HepG2 (cell line): ENCODE data around the gene TBC1D20. TPM values are rescaled to one million over a fixed set of nuclear protein-coding genes. Genes with fewer than 3 reads are reported as not detected.
A peak's percentile ranks its signal among the peaks of the same experiment; 100 is the strongest.

ENCODE experiments used
- AHR ChIP-seq: IDR thresholded peaks from 2 replicates; pipeline ENCODE4 v1.6.1; 2018; ENCODE audit warnings: missing genetic modification reagents, missing compliant biosample characterization
- ATF7-NPFF ChIP-seq: sonication (generic); formaldehyde crosslinking; IDR thresholded peaks from 2 replicates; pipeline ENCODE4 v1.8.1; 2023; ENCODE audit warnings: mild to moderate bottlenecking, low read depth, missing genetic modification reagents, moderate library complexity
- SKI ChIP-seq: fragments of 450-650 bp; IDR thresholded peaks from one replicate; pipeline ENCODE4 v1.6.1; 2018; ENCODE audit warnings: mild to moderate bottlenecking; ENCODE audit not compliant: partially characterized antibody
- ZHX2 ChIP-seq, 2 experiments: sonication (generic) in 1 of 2; formaldehyde crosslinking in 1 of 2; IDR thresholded peaks; 2 replicates each; pipeline versions ENCODE4 v1.6.1 to v1.9.0; 2014 to 2022; ENCODE audit warnings: antibody characterized with exemption in 1 of 2, borderline replicate concordance in 1 of 2, inconsistent platforms in 1 of 2, low read depth in 1 of 2, missing genetic modification reagents in 1 of 2
- ZNF24 ChIP-seq: fragments of 450-650 bp; IDR thresholded peaks from 2 replicates; pipeline ENCODE4 v1.6.1; 2017; ENCODE audit warnings: antibody characterized with exemption, mild to moderate bottlenecking
- ZNF253 ChIP-seq: sonication (generic); formaldehyde crosslinking; IDR thresholded peaks from 2 replicates; pipeline ENCODE4 v1.8.0; 2022; ENCODE audit warnings: mild to moderate bottlenecking, missing genetic modification reagents, borderline replicate concordance
- ZNF607 ChIP-seq: sonication (generic); formaldehyde crosslinking; IDR thresholded peaks from 2 replicates; pipeline ENCODE4 v1.5.1; 2020; ENCODE audit warnings: missing genetic modification reagents, mild to moderate bottlenecking, borderline replicate concordance
- ZSCAN30 ChIP-seq: sonication (generic); formaldehyde crosslinking; IDR thresholded peaks from 2 replicates; pipeline ENCODE4 v1.5.0; 2020; ENCODE audit warnings: mild to moderate bottlenecking, missing genetic modification reagents
- polyA plus RNA-seq, 8 experiments: library from polyadenylated mRNA; depleted of rRNA in 3 of 8; stranded (reverse) in 7 of 8; unstranded in 1 of 8; fragments of >200 nt; fragmentation: Illumina TruSeq in 4 of 8; extraction: Trizol in 4 of 8; gene quantifications; 2 replicates each; pipeline versions ENCODE4 v1.2.1 to v1.2.3, GENCODE V29; 2011 to 2016; ENCODE audit warnings: low read depth in 4 of 8, missing spikeins in 1 of 8, mixed read lengths in 1 of 8; ENCODE audit not compliant: insufficient read depth in 1 of 8
- total RNA-seq, 5 experiments: library from RNA; depleted of rRNA; stranded (reverse); fragments of >200 nt; fragmentation: Illumina TruSeq; extraction: Trizol; gene quantifications; 2 replicates each; pipeline ENCODE4 v1.2.3, GENCODE V29; 2016; ENCODE audit warnings: low read depth in 1 of 5
- TF ChIP-seq, protein P1 (sequence below): sonication (generic); formaldehyde crosslinking; IDR thresholded peaks from 2 replicates; pipeline ENCODE4 v1.5.0; 2020; ENCODE audit warnings: mild to moderate bottlenecking, missing genetic modification reagents, borderline replicate concordance
- TF ChIP-seq, protein P2 (sequence below): sonication (generic); formaldehyde crosslinking; IDR thresholded peaks from 2 replicates; pipeline ENCODE4 v1.4.0; 2020; ENCODE audit warnings: missing genetic modification reagents

The TBC1D20 gene
- total and polyA plus RNA-seq, 2 of the 13 experiments (the other 11 are each of a cell fraction or from before 2014, with no cell fraction given): 36.6 to 47.1 TPM

GRCh38 chr20:406200-407132, 55.9 kb downstream of the TBC1D20 start (continued):
- TF ChIP-seq, protein P1, sequence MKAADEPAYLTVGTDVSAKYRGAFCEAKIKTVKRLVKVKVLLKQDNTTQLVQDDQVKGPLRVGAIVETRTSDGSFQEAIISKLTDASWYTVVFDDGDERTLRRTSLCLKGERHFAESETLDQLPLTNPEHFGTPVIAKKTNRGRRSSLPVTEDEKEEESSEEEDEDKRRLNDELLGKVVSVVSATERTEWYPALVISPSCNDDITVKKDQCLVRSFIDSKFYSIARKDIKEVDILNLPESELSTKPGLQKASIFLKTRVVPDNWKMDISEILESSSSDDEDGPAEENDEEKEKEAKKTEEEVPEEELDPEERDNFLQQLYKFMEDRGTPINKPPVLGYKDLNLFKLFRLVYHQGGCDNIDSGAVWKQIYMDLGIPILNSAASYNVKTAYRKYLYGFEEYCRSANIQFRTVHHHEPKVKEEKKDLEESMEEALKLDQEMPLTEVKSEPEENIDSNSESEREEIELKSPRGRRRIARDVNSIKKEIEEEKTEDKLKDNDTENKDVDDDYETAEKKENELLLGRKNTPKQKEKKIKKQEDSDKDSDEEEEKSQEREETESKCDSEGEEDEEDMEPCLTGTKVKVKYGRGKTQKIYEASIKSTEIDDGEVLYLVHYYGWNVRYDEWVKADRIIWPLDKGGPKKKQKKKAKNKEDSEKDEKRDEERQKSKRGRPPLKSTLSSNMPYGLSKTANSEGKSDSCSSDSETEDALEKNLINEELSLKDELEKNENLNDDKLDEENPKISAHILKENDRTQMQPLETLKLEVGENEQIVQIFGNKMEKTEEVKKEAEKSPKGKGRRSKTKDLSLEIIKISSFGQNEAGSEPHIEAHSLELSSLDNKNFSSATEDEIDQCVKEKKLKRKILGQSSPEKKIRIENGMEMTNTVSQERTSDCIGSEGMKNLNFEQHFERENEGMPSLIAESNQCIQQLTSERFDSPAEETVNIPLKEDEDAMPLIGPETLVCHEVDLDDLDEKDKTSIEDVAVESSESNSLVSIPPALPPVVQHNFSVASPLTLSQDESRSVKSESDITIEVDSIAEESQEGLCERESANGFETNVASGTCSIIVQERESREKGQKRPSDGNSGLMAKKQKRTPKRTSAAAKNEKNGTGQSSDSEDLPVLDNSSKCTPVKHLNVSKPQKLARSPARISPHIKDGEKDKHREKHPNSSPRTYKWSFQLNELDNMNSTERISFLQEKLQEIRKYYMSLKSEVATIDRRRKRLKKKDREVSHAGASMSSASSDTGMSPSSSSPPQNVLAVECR (CRISPR knock-in tag): no peak
- TF ChIP-seq AHR (CRISPR knock-in tag) (no peak), ZSCAN30 (0 out of 2 replicates have a peak, but pooled peaks have one; percentile 22), ZNF24 (no peak; the same call in 1 of the 2 replicates), ZNF607 (no peak), ATF7-NPFF (CRISPR knock-in tag) (no peak), SKI (no peak), ZNF253 (CRISPR knock-in tag) (no peak), ZHX2 (IDR thresholded peaks at IDR 0.05; ENCODE audit: low read depth) (no peak), ZHX2 (CRISPR knock-in tag; IDR thresholded peaks at IDR 0.05; ENCODE audit: borderline replicate concordance) (no peak; the same call in 1 of the 2 replicates)
- TF ChIP-seq, protein P2, sequence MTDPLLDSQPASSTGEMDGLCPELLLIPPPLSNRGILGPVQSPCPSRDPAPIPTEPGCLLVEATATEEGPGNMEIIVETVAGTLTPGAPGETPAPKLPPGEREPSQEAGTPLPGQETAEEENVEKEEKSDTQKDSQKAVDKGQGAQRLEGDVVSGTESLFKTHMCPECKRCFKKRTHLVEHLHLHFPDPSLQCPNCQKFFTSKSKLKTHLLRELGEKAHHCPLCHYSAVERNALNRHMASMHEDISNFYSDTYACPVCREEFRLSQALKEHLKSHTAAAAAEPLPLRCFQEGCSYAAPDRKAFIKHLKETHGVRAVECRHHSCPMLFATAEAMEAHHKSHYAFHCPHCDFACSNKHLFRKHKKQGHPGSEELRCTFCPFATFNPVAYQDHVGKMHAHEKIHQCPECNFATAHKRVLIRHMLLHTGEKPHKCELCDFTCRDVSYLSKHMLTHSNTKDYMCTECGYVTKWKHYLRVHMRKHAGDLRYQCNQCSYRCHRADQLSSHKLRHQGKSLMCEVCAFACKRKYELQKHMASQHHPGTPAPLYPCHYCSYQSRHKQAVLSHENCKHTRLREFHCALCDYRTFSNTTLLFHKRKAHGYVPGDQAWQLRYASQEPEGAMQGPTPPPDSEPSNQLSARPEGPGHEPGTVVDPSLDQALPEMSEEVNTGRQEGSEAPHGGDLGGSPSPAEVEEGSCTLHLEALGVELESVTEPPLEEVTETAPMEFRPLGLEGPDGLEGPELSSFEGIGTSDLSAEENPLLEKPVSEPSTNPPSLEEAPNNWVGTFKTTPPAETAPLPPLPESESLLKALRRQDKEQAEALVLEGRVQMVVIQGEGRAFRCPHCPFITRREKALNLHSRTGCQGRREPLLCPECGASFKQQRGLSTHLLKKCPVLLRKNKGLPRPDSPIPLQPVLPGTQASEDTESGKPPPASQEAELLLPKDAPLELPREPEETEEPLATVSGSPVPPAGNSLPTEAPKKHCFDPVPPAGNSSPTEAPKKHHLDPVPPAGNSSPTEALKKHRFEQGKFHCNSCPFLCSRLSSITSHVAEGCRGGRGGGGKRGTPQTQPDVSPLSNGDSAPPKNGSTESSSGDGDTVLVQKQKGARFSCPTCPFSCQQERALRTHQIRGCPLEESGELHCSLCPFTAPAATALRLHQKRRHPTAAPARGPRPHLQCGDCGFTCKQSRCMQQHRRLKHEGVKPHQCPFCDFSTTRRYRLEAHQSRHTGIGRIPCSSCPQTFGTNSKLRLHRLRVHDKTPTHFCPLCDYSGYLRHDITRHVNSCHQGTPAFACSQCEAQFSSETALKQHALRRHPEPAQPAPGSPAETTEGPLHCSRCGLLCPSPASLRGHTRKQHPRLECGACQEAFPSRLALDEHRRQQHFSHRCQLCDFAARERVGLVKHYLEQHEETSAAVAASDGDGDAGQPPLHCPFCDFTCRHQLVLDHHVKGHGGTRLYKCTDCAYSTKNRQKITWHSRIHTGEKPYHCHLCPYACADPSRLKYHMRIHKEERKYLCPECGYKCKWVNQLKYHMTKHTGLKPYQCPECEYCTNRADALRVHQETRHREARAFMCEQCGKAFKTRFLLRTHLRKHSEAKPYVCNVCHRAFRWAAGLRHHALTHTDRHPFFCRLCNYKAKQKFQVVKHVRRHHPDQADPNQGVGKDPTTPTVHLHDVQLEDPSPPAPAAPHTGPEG (CRISPR knock-in tag): 0 out of 2 replicates have a peak, but pooled peaks have one; percentile 51
